ENCODE results near the gene CACFD1.

Gene CACFD1

DNA sequence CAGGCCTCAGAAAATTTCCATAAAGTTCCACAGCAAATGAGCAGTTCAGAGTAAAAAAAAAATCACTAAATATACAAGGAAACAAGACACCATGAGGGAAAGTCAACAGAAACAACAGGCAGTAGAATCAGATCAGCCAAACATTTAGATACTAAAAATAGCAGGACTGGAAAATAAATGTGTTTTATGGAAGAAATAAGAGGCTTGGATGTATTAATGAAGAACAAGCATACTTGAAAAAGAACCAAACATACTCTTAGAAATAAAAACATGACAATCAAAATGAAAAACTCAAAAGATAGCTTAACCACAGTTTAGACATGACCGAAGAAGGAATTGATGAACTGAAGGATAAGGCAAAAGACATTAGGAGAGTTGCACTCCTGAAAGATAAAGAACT, 42.3 kb downstream of the CACFD1 start:
- no peak for DNase-seq

GRCh38 chr9:133505186-133505830, 45.5 kb downstream of the CACFD1 start:
- DNase-seq: no peak

DNA sequence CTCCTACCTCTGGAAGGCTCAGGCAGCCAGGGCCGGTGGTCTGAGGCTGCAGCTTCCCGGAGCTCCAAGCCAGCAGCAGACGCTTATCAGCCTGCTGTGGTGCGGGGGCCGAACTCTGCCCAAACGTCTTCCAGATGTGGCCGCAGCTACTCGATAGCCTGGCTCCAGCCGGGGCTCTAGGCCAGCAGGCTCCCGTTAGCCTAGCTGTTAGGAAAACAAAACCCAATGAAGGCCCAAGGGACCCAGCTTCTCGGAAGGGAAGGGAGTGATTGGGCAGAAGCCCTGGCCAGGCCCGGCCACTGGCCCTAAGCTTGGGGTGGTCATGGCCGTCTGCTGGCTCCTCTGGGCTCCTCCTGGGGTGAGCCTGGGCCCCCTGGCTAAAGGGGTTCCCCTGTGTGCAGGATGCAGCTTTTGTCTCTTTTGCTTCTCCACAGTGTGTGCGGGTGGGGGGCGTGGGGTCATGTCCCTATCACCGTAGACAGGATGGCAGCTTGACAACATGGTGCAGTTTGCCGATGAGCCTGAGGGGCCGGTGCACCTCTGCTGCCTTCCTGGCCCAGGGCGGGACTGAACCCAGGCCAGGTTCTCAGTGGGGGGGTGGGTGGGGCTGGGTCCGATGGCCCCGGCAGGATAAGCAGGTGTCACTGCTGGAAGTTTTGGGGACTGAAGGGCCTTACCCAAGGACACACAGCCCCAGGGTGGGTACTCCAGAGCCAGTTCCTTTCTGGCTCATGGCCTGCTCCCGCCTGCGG, 46.3 kb downstream of the CACFD1 start:
- DNase-seq: no peak

DNA sequence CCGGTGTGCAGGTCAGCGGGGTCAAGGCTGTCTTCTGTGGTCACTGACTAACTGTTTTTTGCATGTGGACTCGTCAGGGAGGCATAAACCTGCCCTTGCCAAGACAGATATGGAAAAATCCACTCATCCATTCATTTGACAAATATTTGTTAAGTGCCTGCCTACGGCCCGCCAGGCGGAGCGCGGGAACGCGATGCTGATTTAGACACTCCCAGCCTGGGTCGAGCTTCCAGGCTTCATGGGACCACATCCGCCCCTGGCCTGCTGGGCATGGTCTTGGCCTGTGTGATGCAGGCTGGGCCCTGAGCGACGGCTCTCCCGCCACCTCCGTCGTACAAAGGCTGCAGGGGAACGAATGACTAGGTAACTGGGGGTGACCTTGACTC, 46.9 kb downstream of the CACFD1 start:
- no peak for DNase-seq

GRCh38 chr9:133507246-133507965, 47.6 kb downstream of the CACFD1 start:
- no peak for DNase-seq

- DNase-seq: no peak
Observed at GRCh38 chr9:133508046-133508445, 48.3 kb downstream of the CACFD1 start.

DNA sequence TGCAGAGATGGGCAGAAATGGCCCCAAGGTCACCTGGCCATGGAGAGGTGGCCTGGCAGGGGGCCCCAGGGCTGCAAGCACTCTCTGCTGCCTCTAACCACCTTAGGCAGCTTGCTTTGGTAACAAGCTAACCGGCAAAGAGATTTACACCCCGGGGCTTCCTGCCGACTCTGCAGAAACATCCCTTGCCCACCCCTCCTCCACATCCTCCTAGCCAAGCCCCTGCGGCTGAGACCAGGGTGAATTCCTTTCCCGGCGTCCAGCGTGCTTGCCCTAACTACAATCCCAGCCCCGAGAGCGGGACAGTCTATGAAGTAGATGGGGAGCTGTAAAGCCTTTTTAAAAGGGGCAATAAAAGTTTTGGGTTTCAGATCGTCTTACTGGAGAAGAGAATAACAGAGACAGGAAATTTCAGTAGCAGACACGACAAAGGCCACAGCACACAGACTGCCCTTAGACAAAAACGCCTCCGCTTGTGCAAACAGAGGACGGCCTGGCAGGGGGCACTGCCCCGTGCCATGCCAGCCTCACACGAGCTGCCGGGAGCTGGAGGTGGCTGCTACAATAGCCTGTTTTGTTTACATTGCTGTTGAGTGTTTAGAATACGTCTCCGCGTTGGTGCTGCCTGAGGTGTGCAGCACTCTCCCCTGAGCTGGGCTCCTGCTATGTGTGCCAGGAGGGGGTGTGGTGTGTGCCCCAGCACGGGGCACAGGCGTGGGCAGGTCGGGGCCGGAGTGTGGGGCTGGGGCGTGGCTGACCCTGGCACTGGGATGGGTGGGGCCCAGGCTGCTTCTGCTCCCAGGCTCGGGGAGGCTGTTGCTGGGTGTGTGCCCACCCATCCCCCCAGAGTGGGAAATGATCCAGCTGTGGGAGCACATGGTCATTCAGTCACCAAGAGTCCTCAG, 49.7 kb downstream of the CACFD1 start:
- DNase-seq: no peak

DNA sequence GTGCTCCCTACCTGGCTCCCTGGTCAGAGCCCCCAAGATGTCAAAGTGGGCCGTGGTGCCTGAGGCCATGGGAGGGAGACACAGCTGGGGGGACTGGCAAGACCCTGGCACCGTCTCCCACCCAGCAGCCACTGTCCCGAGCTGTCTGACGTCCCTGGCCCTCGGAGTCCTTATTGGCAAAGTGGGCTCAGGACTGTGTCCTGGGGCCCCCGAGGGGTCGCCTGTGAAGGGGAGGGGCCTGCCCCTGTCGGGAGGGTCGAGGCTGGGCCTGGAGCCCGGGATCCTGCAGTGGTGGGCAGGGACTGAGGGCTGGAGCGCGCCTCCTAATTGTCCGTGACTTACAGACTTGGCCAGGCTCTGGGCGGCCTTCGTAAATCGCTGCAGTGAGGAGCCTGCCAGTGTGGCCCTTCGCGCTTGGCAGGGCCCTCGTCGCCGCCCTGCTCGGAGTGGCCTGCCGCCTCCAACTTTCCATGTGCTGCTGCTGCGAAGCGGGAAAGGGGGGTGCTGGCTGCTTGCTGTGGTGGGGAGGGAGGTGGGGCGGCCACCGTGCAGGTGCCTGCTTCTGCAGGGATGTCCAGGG, 51.2 kb downstream of the CACFD1 start:
- no peak for DNase-seq

DNA sequence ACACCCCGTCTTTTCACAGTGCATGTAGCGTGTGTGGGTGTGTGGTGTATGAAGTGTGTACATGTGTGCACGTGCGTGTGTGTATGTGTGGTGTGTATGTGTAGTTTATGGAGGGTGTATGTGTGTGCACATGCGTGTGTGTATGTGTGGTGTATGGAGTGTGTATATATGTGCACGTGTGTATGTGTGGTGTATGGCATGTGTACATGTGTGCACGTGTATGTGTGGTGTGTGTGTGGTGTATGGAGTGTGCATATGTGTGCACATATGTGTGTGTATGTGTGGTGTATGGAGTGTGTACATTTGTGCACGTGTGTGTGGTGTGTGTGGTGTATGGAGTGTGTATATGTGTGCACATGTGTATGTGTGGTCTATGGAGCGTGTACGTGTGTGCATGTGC, 51.8 kb downstream of the CACFD1 start:
- no peak for DNase-seq

- no peak for DNase-seq
Observed at GRCh38 chr9:133512253-133513213, 52.8 kb downstream of the CACFD1 start.

DNA sequence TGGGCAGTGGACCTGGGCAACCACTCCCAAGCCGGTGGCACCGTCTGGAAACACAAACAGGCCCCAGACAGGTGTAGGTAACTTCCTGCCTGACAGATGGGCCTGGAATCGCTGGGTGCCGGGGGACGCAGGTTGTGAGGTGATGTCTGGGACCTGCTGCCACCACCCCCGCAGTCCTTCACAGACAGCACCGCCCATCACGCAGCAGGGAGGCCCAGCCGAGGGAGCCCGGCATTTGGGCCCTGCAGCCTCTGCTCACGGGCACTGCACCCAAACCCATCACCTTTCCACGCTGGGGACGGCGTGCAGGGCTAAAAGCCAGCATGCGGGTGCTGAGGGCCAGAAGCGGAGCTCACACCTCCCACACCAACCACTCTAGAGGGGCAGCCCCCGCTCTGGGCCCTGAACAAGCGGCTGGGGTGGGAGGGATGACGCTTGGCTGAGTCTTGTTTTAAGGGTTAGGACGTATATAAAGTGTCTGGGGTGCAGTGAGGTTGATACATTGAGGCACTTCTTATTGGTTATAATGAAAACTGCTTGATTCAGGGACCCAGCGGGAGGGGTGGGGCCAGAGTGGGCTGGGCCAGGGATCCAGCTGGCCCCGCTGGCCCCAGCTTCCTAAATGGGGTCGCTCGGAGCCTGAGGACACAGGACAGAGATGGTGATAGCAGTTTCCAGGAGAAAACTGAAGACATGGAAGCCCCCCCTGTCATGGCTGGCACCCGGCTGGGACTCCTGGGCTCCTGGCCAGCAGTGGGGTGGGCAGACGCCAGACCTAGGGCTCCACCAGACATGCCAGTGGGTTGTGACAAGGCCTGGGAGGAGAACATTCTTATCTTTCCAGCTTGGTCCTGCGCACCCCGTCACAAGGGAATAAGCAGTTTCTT, 53.7 kb downstream of the CACFD1 start:
- no peak for DNase-seq

- no peak for DNase-seq
Observed at GRCh38 chr9:133514460-133515239, 54.9 kb downstream of the CACFD1 start.

DNA sequence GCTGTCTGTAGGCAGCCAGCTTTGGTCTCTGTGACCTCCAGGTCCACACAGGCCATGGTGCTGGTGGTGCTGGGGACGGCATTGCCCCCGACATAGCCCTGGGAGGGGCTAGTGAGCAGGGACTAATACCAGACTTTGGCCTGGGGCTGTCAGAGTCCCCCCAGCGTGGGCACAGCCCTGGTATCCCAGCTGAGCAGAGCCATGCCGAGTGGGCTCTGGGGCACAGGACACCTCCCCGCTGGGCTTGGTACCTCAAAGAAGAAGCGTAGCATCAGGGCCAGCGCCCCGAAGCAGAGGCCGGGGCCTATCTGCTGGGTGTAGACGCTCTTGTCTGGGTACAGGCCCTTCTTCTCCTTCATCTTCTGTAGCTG, 55.4 kb downstream of the CACFD1 start:
- DNase-seq: no peak

GRCh38 chr9:133515615-133516255, 56.0 kb downstream of the CACFD1 start:
- DNase-seq: no peak

GRCh38 chr9:133516256-133516960, 56.6 kb downstream of the CACFD1 start:
- no peak for DNase-seq

DNA sequence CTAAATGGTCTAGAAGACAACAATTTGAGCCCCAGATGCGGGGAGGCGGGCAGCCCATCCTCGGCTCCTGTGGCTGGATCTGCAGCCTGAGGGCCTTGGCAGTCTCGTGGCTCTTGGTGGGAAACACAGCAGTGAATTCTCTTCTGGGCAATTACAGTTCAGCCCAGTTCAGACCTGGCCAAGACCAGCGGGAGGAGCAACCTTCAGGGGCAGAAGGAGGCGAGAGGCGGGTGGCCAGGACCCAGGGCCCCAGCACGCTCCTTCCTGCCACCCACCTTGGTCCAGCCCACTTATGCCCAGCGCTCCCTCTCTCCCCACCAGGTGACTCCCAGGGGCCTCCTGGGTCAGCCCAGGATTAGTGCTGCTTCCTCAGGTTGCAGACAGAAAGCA, 57.2 kb downstream of the CACFD1 start:
- no peak for DNase-seq

GRCh38 chr9:133517711-133518110, 57.9 kb downstream of the CACFD1 start:
- DNase-seq: no peak

DNA sequence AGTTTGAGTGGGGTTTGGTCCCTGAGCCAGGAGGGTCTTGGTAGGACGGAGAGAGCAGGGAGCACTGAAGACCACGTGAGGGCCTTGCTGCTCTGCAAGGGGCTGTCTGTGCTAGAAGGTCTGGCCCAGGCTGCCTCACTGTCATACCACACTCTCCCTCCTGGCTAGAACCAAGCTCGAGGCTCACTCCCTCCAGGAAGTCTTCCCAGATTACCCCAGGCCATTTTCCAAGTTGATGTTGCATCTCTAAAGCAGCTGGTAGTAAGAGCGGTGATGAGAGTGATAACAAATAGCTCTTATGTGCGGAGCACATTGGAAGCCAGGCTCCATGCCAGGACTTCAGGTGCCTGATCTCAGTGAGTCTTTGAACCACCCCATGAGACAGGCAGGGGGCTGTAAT, 58.4 kb downstream of the CACFD1 start:
- no peak for DNase-seq
